Right cardiac atrium (tissue), 5 donors: ENCODE data around the gene PSMD11. TPM values are rescaled to one million over a fixed set of nuclear protein-coding genes. Genes with fewer than 3 reads are reported as not detected.
"Not testable (repeated sequence)": the region's sequence is repeated elsewhere in the genome, so short reads cannot be mapped to it uniquely, and the experiment has no call there.

ENCODE experiments used
- ATAC-seq, 2 donors: fragments of 200-7000 bp; cut with Tn5 transposase; one replicate each; pipeline versions ENCODE4 v1.8.0 to v1.9.1; 2020; ENCODE audit warnings: moderate library complexity in 2 of 2, mild to moderate bottlenecking in 1 of 2
- DNase-seq, 3 donors: peaks; one replicate each; pipeline ENCODE4 v3.0.0-alpha.2; 2020
- H3K27ac ChIP-seq: one replicate; pipeline ENCODE4 v1.5.1; 2013; ENCODE audit warnings: mild to moderate bottlenecking, low read length, control low read depth, moderate library complexity
- H3K27me3 ChIP-seq: one replicate; pipeline ENCODE4 v1.6.1; 2013; ENCODE audit not compliant: control insufficient read depth, insufficient read depth
- H3K4me1 ChIP-seq: one replicate; pipeline ENCODE4 v1.6.1; 2013; ENCODE audit warnings: low read length; ENCODE audit not compliant: control insufficient read depth, insufficient read depth
- H3K4me3 ChIP-seq: one replicate; pipeline ENCODE4 v1.5.1; 2013; ENCODE audit warnings: low read length, control low read depth
- H3K9me3 ChIP-seq: one replicate; pipeline ENCODE4 v1.6.1; 2013; ENCODE audit warnings: low read length; ENCODE audit not compliant: control insufficient read depth
- WGBS: extraction: QIAGEN DNeasy Blood & Tissue Kit; methylation state at CpG from one replicate; pipeline ENCODE4 v1.1.7; 2013; 5-methylcytosine and 5-hydroxymethylcytosine counted together
- intact Hi-C, 4 donors: fragments of 100-400 bp; cut with DNase I; formaldehyde crosslinking; loops; one replicate each; pipeline versions ENCODE4 v1.11.0 to v1.14.0; 2022 to 2023
- polyA plus RNA-seq: library from polyadenylated mRNA; stranded (reverse); fragments of 200-250 nt; gene quantifications from one replicate; pipeline ENCODE4 v1.2.3, GENCODE V29; 2013
- total RNA-seq, 4 donors: library from RNA; stranded (reverse); fragmentation: NEBNext Ultra II Directional; extraction: Animal tissue kit (Norgen Biotek cat#: 25700); gene quantifications; one replicate each; pipeline ENCODE4 v1.2.1, GENCODE V29; 2021
- donor health status: healthy with polysubstance abuse.
- donor health status: DM: no; HTN: yes; CAD: no.
- donor health status: DM: no; HTN: no; CAD: no.
- donor health status: DM: no; HTN: yes; CAD: no; lungs with severe emphysema.
- donor health status: DM: yes; HTN: yes; CAD: no.

Gene PSMD11
- total and polyA plus RNA-seq, 5 donors: 50.8 to 79.1 (median 57.5) TPM

GRCh38 chr17:32523017-32523680 lies 78.8 kb downstream of the PSMD11 start:
- Histone ChIP-seq H3K27ac (no peak overlapping the region), H3K9me3 (no peaks in the 10 kb centered on the region), H3K27me3 (no peaks in the 10 kb centered on the region), H3K4me1 (peaks cover 4% of the 10 kb centered on the region), H3K4me3 (no peak overlapping the region)
- ATAC-seq (no peak), DNase-seq (no peak)
- intact Hi-C loops: no loop called here
- WGBS: 88% methylated on average over 11 of the region's 11 CpGs

GRCh38 chr17:32523827-32524552 lies 79.7 kb downstream of the PSMD11 start:
- 89% methylated on average over 12 of the region's 12 CpGs for WGBS
- Histone ChIP-seq H3K9me3 (no peaks in the 10 kb centered on the region), H3K27me3 (no peaks in the 10 kb centered on the region), H3K4me3 (no peak overlapping the region), H3K27ac (no peak overlapping the region), H3K4me1 (peaks cover 4% of the 10 kb centered on the region)
- ATAC-seq (no peak), DNase-seq (no peak)
- intact Hi-C loops: no loop called here

- H3K27me3 ChIP-seq, ATAC-seq, DNase-seq, H3K9me3 ChIP-seq, H3K4me3 ChIP-seq, intact Hi-C loops, H3K27ac ChIP-seq, H3K4me1 ChIP-seq: not testable (repeated sequence)
- 98% methylated on average over 6 of the region's 6 CpGs for WGBS
These were observed 80.2 kb downstream of the PSMD11 start for GRCh38 chr17:32524553-32524880.

- no peak overlapping the region for H3K27ac ChIP-seq
- no peak for ATAC-seq
- intact Hi-C loops: no loop called here
These were observed 80.8 kb downstream of the PSMD11 start for GRCh38 chr17:32525122-32525521.

GRCh38 chr17:32527146-32527545 lies 82.8 kb downstream of the PSMD11 start:
- no peak overlapping the region for H3K27ac ChIP-seq
- 96% methylated on average over 4 of the region's 4 CpGs for WGBS
- DNase-seq: no peak
- no peak overlapping the region for H3K4me3 ChIP-seq
- H3K27me3 ChIP-seq: no peaks in the 10 kb centered on the region
- H3K9me3 ChIP-seq: no peaks in the 10 kb centered on the region
- ATAC-seq: no peak
- peaks cover 4% of the 10 kb centered on the region for H3K4me1 ChIP-seq
- intact Hi-C loops: no loop called here

More at GRCh38 chr17:32525122-32525521, 80.8 kb downstream of the PSMD11 start:
- Histone ChIP-seq H3K27me3 (no peaks in the 10 kb centered on the region), H3K4me1 (peaks cover 4% of the 10 kb centered on the region), H3K9me3 (no peaks in the 10 kb centered on the region), H3K4me3 (no peak overlapping the region)
- DNase-seq: no peak
- 35% methylated on average over 4 of the region's 4 CpGs for WGBS

GRCh38 chr17:32528825-32529224 lies 84.5 kb downstream of the PSMD11 start:
- 90% methylated on average over 7 of the region's 7 CpGs for WGBS
- intact Hi-C loops: no loop called here
- DNase-seq (no peak), ATAC-seq (no peak)
- no peaks in the 10 kb centered on the region for H3K27me3 ChIP-seq
- no peaks in the 10 kb centered on the region for H3K9me3 ChIP-seq
- no peak overlapping the region for H3K27ac ChIP-seq
- peaks cover 4% of the 10 kb centered on the region for H3K4me1 ChIP-seq
- H3K4me3 ChIP-seq: no peak overlapping the region

- ATAC-seq: no peak
- 49% methylated on average over 10 of the region's 10 CpGs for WGBS
These were observed 85.3 kb downstream of the PSMD11 start for GRCh38 chr17:32529604-32530003.

More at GRCh38 chr17:32529604-32530003, 85.3 kb downstream of the PSMD11 start:
- intact Hi-C loops: no loop called here
- H3K27ac ChIP-seq: no peak overlapping the region
- no peaks in the 10 kb centered on the region for H3K27me3 ChIP-seq
- peaks cover 4% of the 10 kb centered on the region for H3K4me1 ChIP-seq
- DNase-seq: no peak
- no peak overlapping the region for H3K4me3 ChIP-seq
- H3K9me3 ChIP-seq: no peaks in the 10 kb centered on the region

Other genes starting within 250 kb of the PSMD11 start
- gene RHBDL3, start 178.7 kb upstream of the PSMD11 start, total RNA-seq: 10 to 100 TPM; 19.6 to 51.1 (median 38.3) TPM
- 40.0 TPM for gene RHBDL3, start 178.7 kb upstream of the PSMD11 start, polyA plus RNA-seq
- 10 to 100 TPM; 16.4 to 19.0 (median 16.9) TPM for gene C17orf75, start 102.3 kb upstream of the PSMD11 start, total RNA-seq
- 18.0 TPM for gene C17orf75, start 102.3 kb upstream of the PSMD11 start, polyA plus RNA-seq
- 10 to 100 TPM; 77.6 to 94.4 (median 80.9) TPM for gene ZNF207, start 94.4 kb upstream of the PSMD11 start, total RNA-seq
- 54.7 TPM for gene ZNF207, start 94.4 kb upstream of the PSMD11 start, polyA plus RNA-seq
- gene CDK5R1, start 42.5 kb downstream of the PSMD11 start, total RNA-seq: 1 to 10 TPM; 1.3 to 2.6 (median 1.7) TPM
- gene CDK5R1, start 42.5 kb downstream of the PSMD11 start, polyA plus RNA-seq: 0.95 TPM